GM12872 (cell line): ENCODE measurements around the gene SGPP2.

Experiments
- TF ChIP-seq, protein P1 (sequence below): IDR thresholded peaks from 3 replicates; pipeline ENCODE4 v1.5.1; 2011; ENCODE audit warnings: low read depth, mild to moderate bottlenecking, low read length, moderate library complexity; ENCODE audit not compliant: insufficient read depth

The SGPP2 gene

DNA sequence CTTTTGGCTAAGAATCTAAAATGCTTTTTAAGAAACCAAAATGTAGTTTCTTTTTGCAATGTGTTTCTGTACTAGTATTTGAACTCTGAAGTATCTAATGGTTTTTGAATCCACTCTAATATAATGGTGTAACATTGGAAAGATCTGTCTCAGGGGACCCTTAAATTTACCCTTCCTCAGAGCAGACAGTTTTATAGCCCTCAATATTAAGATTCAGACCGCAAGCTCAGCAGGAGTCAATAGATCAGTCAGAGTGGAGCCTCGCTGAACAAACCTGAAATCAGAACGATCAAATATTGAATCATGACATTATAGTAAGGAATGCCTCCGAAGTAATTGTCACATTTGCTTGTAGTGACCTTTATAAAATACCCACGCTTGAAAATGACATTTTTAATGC lies 18.3 kb downstream of the SGPP2 start:
- TF ChIP-seq, protein P1, sequence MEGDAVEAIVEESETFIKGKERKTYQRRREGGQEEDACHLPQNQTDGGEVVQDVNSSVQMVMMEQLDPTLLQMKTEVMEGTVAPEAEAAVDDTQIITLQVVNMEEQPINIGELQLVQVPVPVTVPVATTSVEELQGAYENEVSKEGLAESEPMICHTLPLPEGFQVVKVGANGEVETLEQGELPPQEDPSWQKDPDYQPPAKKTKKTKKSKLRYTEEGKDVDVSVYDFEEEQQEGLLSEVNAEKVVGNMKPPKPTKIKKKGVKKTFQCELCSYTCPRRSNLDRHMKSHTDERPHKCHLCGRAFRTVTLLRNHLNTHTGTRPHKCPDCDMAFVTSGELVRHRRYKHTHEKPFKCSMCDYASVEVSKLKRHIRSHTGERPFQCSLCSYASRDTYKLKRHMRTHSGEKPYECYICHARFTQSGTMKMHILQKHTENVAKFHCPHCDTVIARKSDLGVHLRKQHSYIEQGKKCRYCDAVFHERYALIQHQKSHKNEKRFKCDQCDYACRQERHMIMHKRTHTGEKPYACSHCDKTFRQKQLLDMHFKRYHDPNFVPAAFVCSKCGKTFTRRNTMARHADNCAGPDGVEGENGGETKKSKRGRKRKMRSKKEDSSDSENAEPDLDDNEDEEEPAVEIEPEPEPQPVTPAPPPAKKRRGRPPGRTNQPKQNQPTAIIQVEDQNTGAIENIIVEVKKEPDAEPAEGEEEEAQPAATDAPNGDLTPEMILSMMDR, result no peak

DNA sequence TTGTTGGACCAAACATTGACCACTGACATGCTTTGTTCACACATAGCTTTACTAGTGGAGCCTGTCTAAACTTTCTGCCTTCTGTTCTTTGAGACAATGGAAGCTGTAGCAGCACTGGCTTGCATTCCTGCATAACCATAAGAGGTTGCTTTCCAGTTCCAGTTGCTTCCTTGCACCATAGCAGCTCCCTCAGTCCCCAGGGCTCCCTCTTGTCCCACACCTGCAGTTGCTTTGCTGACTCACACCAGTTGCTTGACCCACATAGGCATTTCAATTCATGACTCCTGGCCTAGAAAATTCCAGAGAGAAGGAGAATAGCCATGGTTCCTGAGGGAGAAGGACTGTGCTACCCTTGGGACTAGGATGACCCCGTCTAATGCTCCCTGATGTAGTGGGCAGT lies 20.9 kb downstream of the SGPP2 start:
- TF ChIP-seq, protein P1, result no peak

DNA sequence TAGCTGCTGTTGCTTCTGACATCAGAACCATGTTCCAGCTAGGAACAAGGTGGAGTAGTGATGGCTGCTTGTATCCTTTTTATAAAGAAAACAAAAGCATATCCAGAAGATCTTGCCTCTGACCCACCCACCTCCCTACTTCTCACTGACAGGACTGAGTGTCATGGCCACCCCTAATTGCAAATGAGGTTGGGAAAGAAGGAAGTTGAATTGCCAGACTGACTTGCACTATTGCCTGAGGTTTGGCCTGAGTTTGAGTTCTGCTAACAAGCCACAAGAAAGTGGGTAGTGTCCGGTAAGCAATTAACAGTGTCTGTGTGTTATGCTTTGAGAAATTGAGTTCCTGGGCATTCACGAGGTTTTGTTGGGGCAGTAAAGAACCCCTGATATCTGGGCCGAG lies 22.8 kb downstream of the SGPP2 start:
- TF ChIP-seq, protein P1, result no peak

DNA sequence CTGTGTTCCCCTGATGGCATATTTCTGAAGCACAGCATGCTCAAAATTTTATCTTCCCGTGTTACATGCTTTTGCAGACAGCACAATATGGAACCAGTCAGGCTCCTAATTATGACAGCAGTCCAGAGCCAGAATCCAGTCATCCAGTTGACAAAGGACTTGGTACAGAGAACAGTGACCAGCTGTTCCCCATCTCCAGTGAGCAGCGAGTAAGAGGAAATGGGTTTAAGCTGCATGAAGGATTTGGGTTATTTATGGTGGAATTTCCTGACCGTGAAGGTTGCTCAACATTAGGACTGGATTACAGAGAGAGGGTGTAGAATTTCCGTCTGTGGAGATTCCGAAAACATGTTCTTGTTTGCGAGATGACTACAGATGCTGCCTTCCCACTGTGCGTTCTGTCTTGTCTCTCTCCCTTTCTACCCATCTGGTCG lies 24.4 kb downstream of the SGPP2 start:
- TF ChIP-seq, protein P1, result no peak

DNA sequence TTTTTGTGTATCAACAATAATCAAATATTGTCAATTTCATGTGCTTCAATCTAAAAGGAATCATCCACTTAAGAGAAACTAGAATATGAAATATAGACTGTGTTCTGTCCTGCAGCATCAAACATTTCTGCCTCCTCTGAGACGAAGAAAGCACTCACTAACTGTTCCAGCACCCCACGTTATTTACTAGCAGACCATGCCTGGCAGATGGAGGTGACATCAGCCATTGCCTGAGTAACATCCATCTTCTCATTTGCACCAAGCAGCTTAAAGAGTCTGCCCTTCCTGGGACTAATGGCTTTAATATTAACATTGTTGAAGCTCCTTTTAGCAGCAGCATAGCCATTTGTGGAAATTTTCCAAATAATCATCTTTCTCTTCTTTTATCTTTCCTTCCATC lies 25.7 kb downstream of the SGPP2 start:
- TF ChIP-seq, protein P1, result no peak

DNA sequence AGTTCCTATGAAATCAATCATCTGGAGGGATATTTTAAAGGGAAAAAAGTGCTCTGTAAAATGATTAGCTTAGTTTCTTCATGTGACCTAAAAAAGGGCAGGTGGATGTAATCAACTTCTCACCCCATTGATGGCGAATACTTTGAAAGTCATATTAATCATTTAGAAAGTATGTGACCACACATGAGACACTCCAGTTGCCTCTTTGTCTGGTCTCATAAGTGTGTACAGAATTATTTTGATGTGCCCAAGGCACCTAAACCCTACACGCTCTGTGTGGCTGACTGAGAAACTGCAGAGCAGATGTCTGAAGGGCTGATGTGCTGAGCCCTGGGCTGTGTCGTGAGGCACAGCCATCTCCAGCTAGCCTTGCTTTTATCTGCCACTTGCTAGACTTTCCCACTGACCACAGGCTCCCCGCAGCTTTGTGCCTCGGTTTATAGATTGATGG lies 26.9 kb downstream of the SGPP2 start:
- TF ChIP-seq, protein P1, result peak; percentile 61

DNA sequence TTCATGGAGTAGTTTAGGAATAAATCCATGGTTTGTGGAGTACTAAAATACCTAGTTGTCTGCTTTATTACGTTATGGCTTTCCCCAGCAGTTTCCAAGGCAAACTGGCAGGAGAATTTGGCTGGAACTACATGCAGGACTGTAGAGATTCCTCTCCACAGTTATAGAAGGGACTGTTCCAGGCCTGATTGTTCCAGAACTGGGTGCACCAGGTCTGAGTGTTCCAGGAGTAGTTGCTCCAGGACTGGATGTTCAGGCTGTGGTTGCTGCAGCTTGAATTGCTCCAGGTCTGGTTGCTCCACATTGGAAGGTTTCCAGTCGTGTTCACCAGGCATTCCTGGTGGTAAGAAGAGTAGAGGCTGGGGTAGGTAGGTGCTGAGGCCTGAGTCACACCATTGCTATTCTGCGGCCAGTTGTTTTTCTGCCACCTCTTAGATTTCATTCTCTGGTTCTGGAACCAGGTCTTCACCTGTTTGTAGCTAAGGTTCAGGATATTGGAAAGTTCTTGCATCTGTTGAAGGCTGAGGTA lies 28.1 kb downstream of the SGPP2 start:
- TF ChIP-seq, protein P1, result no peak
